Measurements from ENCODE around the gene NACC1. TPM values are rescaled to one million over a fixed set of nuclear protein-coding genes. Genes with fewer than 3 reads are reported as not detected.

NACC1 gene
- total and polyA plus RNA-seq, 4 donors, result 0.86 to 24.7 (median 17.7) TPM

GRCh38 chr19:13097033-13097462 is 21.0 kb upstream of the NACC1 start:
- TF ChIP-seq REST (IDR thresholded peaks at IDR 0.05), result no peak
- no peak for TF ChIP-seq JUND (IDR thresholded peaks at IDR 0.05)
- TF ChIP-seq SP1 (IDR thresholded peaks at IDR 0.05), result no peak
- no peak for TF ChIP-seq NR2F2 (IDR thresholded peaks at IDR 0.05)
- TF ChIP-seq FOXA1 (IDR thresholded peaks at IDR 0.05), result no peak
- TF ChIP-seq FOXA2 (IDR thresholded peaks at IDR 0.05), result no peak
- no peak for TF ChIP-seq HNF4A (conservative IDR thresholded peaks at IDR 0.05)
- TF ChIP-seq HNF4G (IDR thresholded peaks at IDR 0.05), result no peak
- TF ChIP-seq RAD21 (IDR thresholded peaks at IDR 0.05), result no peak
- no peak for TF ChIP-seq CTCF (IDR thresholded peaks at IDR 0.05; ENCODE audit: low read depth, low read length, missing input control)
- no peak for TF ChIP-seq ZBTB33 (IDR thresholded peaks at IDR 0.05)
- no peak for TF ChIP-seq YY1 (IDR thresholded peaks at IDR 0.05)
- no peak for TF ChIP-seq MAX (IDR thresholded peaks at IDR 0.05)
- no peak overlapping the region for H3K27ac ChIP-seq (ENCODE audit: low read depth in 1 of 2, low read length in 2 of 2)
- H3K9ac ChIP-seq (ENCODE audit: low read depth in 1 of 2, low read length in 2 of 2), result no peak overlapping the region
- H3K27me3 ChIP-seq (ENCODE audit: control insufficient read depth in 4 of 4, insufficient read depth in 4 of 4, low read length in 3 of 4), result no peaks in the 10 kb centered on the region
- 33% methylated on average over 20 of the region's 20 CpGs for WGBS
- no peaks in the 10 kb centered on the region for H3K9me3 ChIP-seq (ENCODE audit: control insufficient read depth in 4 of 4, low read length in 3 of 4)
- DNase-seq (ENCODE audit: low spot score), result no peak
- peaks cover 21 to 40% (median 24%) of the 10 kb centered on the region in 4 donors for H3K4me1 ChIP-seq (ENCODE audit: control insufficient read depth in 4 of 4, insufficient read depth in 4 of 4, low read length in 3 of 4)
- peaks cover 0 to 6% (median 2%) of the 10 kb centered on the region in 4 donors for H3K36me3 ChIP-seq (ENCODE audit: control insufficient read depth in 4 of 4, insufficient read depth in 3 of 4, low read depth in 1 of 4, low read length in 3 of 4)
- no peak overlapping the region for H3K4me3 ChIP-seq (ENCODE audit: low read depth in 1 of 3, low read length in 3 of 3)

GRCh38 chr19:13097463-13098258 is 20.4 kb upstream of the NACC1 start:
- Histone ChIP-seq H3K27ac (ENCODE audit: low read depth in 1 of 2, low read length in 2 of 2) (peak overlapping the region in 1 of 2 donors; percentile 12), H3K4me1 (ENCODE audit: control insufficient read depth in 4 of 4, insufficient read depth in 4 of 4, low read length in 3 of 4) (peaks cover 16 to 39% (median 22%) of the 10 kb centered on the region in 4 donors), H3K27me3 (ENCODE audit: control insufficient read depth in 4 of 4, insufficient read depth in 4 of 4, low read length in 3 of 4) (no peaks in the 10 kb centered on the region), H3K9ac (ENCODE audit: low read depth in 1 of 2, low read length in 2 of 2) (no peak overlapping the region), H3K4me3 (ENCODE audit: low read depth in 1 of 3, low read length in 3 of 3) (peak overlapping the region in 1 of 3 donors; percentile 19), H3K9me3 (ENCODE audit: control insufficient read depth in 4 of 4, low read length in 3 of 4) (no peaks in the 10 kb centered on the region), H3K36me3 (ENCODE audit: control insufficient read depth in 4 of 4, insufficient read depth in 3 of 4, low read depth in 1 of 4, low read length in 3 of 4) (peaks cover 0 to 6% (median 2%) of the 10 kb centered on the region in 4 donors)
- WGBS, result 10% methylated on average over 69 of the region's 69 CpGs
- peak; percentile 79 for DNase-seq (ENCODE audit: low spot score)
- TF ChIP-seq EGR1 (IDR thresholded peaks at IDR 0.05; ENCODE audit: low read depth in 2 of 2), result no peak
- no peak for TF ChIP-seq FOXA1 (IDR thresholded peaks at IDR 0.05)
- no peak for TF ChIP-seq ZBTB33 (IDR thresholded peaks at IDR 0.05)
- no peak for TF ChIP-seq RXRA (IDR thresholded peaks at IDR 0.05)
- TF ChIP-seq CTCF (IDR thresholded peaks at IDR 0.05; ENCODE audit: low read depth, low read length, missing input control), result no peak
- TF ChIP-seq ATF3 (IDR thresholded peaks at IDR 0.05), result no peak
- TF ChIP-seq RAD21 (IDR thresholded peaks at IDR 0.05), result no peak
- no peak for TF ChIP-seq MAX (IDR thresholded peaks at IDR 0.05)
- TF ChIP-seq HNF4A (conservative IDR thresholded peaks at IDR 0.05), result no peak
- no peak for TF ChIP-seq TAF1 (conservative IDR thresholded peaks at IDR 0.05)
- TF ChIP-seq SP1 (IDR thresholded peaks at IDR 0.05), result no peak
- no peak for TF ChIP-seq FOXA2 (IDR thresholded peaks at IDR 0.05)
- TF ChIP-seq JUND (IDR thresholded peaks at IDR 0.05), result no peak
